ENCODE measurements around the gene TRMO.

- TF ChIP-seq, protein P1, sequence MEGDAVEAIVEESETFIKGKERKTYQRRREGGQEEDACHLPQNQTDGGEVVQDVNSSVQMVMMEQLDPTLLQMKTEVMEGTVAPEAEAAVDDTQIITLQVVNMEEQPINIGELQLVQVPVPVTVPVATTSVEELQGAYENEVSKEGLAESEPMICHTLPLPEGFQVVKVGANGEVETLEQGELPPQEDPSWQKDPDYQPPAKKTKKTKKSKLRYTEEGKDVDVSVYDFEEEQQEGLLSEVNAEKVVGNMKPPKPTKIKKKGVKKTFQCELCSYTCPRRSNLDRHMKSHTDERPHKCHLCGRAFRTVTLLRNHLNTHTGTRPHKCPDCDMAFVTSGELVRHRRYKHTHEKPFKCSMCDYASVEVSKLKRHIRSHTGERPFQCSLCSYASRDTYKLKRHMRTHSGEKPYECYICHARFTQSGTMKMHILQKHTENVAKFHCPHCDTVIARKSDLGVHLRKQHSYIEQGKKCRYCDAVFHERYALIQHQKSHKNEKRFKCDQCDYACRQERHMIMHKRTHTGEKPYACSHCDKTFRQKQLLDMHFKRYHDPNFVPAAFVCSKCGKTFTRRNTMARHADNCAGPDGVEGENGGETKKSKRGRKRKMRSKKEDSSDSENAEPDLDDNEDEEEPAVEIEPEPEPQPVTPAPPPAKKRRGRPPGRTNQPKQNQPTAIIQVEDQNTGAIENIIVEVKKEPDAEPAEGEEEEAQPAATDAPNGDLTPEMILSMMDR (IDR thresholded peaks at IDR 0.05), result no peak
- no peak for TF ChIP-seq POLR2A (IDR thresholded peaks at IDR 0.05)
Observed at GRCh38 chr9:97860451-97861147, 61.7 kb downstream of the TRMO start.

Measured in Peyer's patch (tissue), 4 donors.